Endothelial cell of umbilical vein (primary cell): ENCODE measurements around the gene FECH. TPM values are rescaled to one million over a fixed set of nuclear protein-coding genes. Genes with fewer than 3 reads are reported as not detected.

Source experiments
- BruUV-seq: library from RNA; stranded (reverse); fragments of 400-500 nt; replicated peaks from 2 replicates; lab custom pipeline; 2021; lab: Mats Ljungman, UMichigan
- CTCF ChIA-PET: fragments of 300-600, 350-600 bp; sonication (Branson Sonifier 250); formaldehyde crosslinking; loops from one replicate; lab custom pipeline; 2021; ENCODE audit warnings: antibody characterized with exemption, inconsistent platforms; lab: Charles Lee
- POLR2A ChIA-PET: fragments of 300-600, 350-600 bp; sonication (Branson Sonifier 250); formaldehyde crosslinking; loops from one replicate; lab custom pipeline; 2021; ENCODE audit warnings: antibody characterized with exemption, inconsistent platforms; lab: Charles Lee
- DNase-seq: peaks from one replicate; pipeline ENCODE4 v3.0.0-alpha.2; 2011; ENCODE audit warnings: low read depth, low spot score
- FAIRE-seq: peaks from 2 replicates; lab custom pipeline; 2011; peaks lifted over from hg19 to GRCh38; lab: Jason Lieb, UNC
- H2AFZ ChIP-seq: 2 replicates; pipeline ENCODE4 v1.6.0; 2012; ENCODE audit warnings: low read depth, low read length, control low read depth, inconsistent platforms
- H3K27ac ChIP-seq: 2 replicates; pipeline ENCODE4 v1.5.1; 2011; ENCODE audit warnings: low read depth, mild to moderate bottlenecking, control low read depth, low read length, moderate library complexity; ENCODE audit not compliant: insufficient read depth
- H3K27me3 ChIP-seq, 2 experiments: 2 replicates each; pipeline versions ENCODE4 v1.6.0 to v1.6.1; 2011; ENCODE audit warnings: low read length in 2 of 2, mixed read lengths in 1 of 2; ENCODE audit not compliant: control insufficient read depth in 2 of 2, insufficient read depth in 2 of 2
- H3K36me3 ChIP-seq, 2 experiments: 2 replicates in 1 of 2; 3 replicates in 1 of 2; pipeline ENCODE4 v1.5.1; 2011; ENCODE audit warnings: low read length in 2 of 2, mild to moderate bottlenecking in 1 of 2, moderate library complexity in 1 of 2; ENCODE audit not compliant: control insufficient read depth in 2 of 2, insufficient read depth in 2 of 2; ENCODE audit errors: extremely low read depth in 1 of 2
- H3K4me1 ChIP-seq: 3 replicates; pipeline ENCODE4 v1.5.1; 2011; ENCODE audit warnings: mild to moderate bottlenecking, low read length; ENCODE audit not compliant: control insufficient read depth, insufficient read depth; ENCODE audit errors: extremely low read depth
- H3K4me2 ChIP-seq: 2 replicates; pipeline ENCODE4 v1.6.1; 2011; ENCODE audit warnings: low read length, control low read depth, mixed read lengths; ENCODE audit not compliant: insufficient read depth
- H3K4me3 ChIP-seq, 3 experiments: fragments of 200-600 bp in 1 of 3; sonication (generic), shearing (Covaris generic) in 1 of 3; replicated peaks in 1 of 3; 2 replicates each; pipeline ENCODE4 v1.5.1; 2011 to 2016; ENCODE audit warnings: control low read depth in 3 of 3, low read length in 3 of 3, mild to moderate bottlenecking in 2 of 3, inconsistent platforms in 1 of 3, low read depth in 1 of 3, moderate library complexity in 1 of 3; ENCODE audit not compliant: insufficient read depth in 1 of 3
- H3K79me2 ChIP-seq: 2 replicates; pipeline ENCODE4 v1.6.0; 2012; ENCODE audit warnings: low read length, inconsistent platforms; ENCODE audit not compliant: control insufficient read depth, insufficient read depth
- H3K9ac ChIP-seq: replicated peaks from 2 replicates; pipeline ENCODE3; 2011; ENCODE audit warnings: low read length, control low read depth; ENCODE audit not compliant: insufficient read depth; ENCODE audit errors: extremely low read depth
- H3K9me1 ChIP-seq: replicated peaks from 3 replicates; pipeline ENCODE4 v1.6.0; 2011; ENCODE audit warnings: mild to moderate bottlenecking, low read length; ENCODE audit not compliant: control insufficient read depth, insufficient read depth; ENCODE audit errors: extremely low read depth
- H3K9me3 ChIP-seq: replicated peaks from 2 replicates; pipeline ENCODE4 v1.5.1; 2012; ENCODE audit warnings: low read length, inconsistent platforms; ENCODE audit not compliant: control insufficient read depth, insufficient read depth
- H4K20me1 ChIP-seq: replicated peaks from 2 replicates; pipeline ENCODE3; 2011; ENCODE audit warnings: mild to moderate bottlenecking, low read length; ENCODE audit not compliant: control insufficient read depth, insufficient read depth; ENCODE audit errors: extremely low read depth
- EZH2 ChIP-seq: IDR thresholded peaks from 2 replicates; pipeline ENCODE4 v1.6.1; 2012; ENCODE audit warnings: borderline replicate concordance, low read depth, mild to moderate bottlenecking, moderate library complexity, low read length, inconsistent platforms; ENCODE audit not compliant: severe bottlenecking
- GATA2 ChIP-seq: IDR thresholded peaks from 2 replicates; pipeline ENCODE4 v1.7.0; 2011; ENCODE audit warnings: low read depth, mild to moderate bottlenecking, moderate library complexity, mixed read lengths, low read length; ENCODE audit not compliant: insufficient read length, insufficient read depth
- JUN ChIP-seq: IDR thresholded peaks from 2 replicates; pipeline ENCODE4 v1.6.1; 2011; ENCODE audit warnings: borderline replicate concordance, low read depth; ENCODE audit not compliant: insufficient read length, insufficient read depth
- MAX ChIP-seq: IDR thresholded peaks from 2 replicates; pipeline ENCODE4 v1.6.1; 2011; ENCODE audit not compliant: insufficient read depth, insufficient read length
- POLR2A ChIP-seq: IDR thresholded peaks from 2 replicates; pipeline ENCODE4 v1.6.1; 2012; ENCODE audit warnings: low read depth, mild to moderate bottlenecking, control low read depth, low read length
- POLR2AphosphoS5 ChIP-seq: IDR thresholded peaks from 2 replicates; pipeline ENCODE4 v1.6.1; 2012; ENCODE audit warnings: low read depth, mild to moderate bottlenecking, control low read depth, low read length, moderate library complexity; ENCODE audit not compliant: insufficient read depth
- dilution Hi-C: fragments of 300-500 bp; cut with MboI; formaldehyde crosslinking; loops from one replicate; pipeline ENCODE4 v1.15.0; 2019; ENCODE audit warnings: low sequenced_read_pairs; ENCODE audit not compliant: extremely low pct_ligation_motif_present
- intact Hi-C: fragments of 100-400 bp; cut with micrococcal nuclease; formaldehyde crosslinking; loops from one replicate; pipeline ENCODE4 v1.10.0; 2022
- polyA plus RNA-seq, 4 experiments: library from polyadenylated mRNA; depleted of rRNA in 3 of 4; stranded (reverse) in 3 of 4; unstranded in 1 of 4; fragments of >200 nt; gene quantifications; 2 replicates each; pipeline versions ENCODE4 v1.2.1 to v1.2.3, GENCODE V29; 2011 to 2012; ENCODE audit warnings: missing spikeins in 1 of 4
- total RNA-seq: library from RNA; stranded (reverse); gene quantifications from 2 replicates; pipeline ENCODE4 v1.2.3, GENCODE V29; 2021
- TF ChIP-seq, protein P1 (sequence below), 2 donors: IDR thresholded peaks; 1 replicate in 1 of 2; 2 replicates in 1 of 2; pipeline ENCODE4 v1.5.1; 2011; ENCODE audit warnings: low read length in 2 of 2, mild to moderate bottlenecking in 2 of 2, moderate library complexity in 2 of 2, control low read depth in 1 of 2, inconsistent platforms in 1 of 2, low read depth in 1 of 2; ENCODE audit not compliant: insufficient read depth in 1 of 2; ENCODE audit errors: extremely low read depth in 1 of 2

The FECH gene
- total and polyA plus RNA-seq, 2 donors (not counting 3 experiments of a cell fraction or from before 2014, with no cell fraction given): 25.3 to 27.9 TPM

- H3K9me3 ChIP-seq: no peaks in the 10 kb centered on the region
- no peak for FAIRE-seq
- CTCF ChIA-PET: no interaction called here
- POLR2A ChIA-PET: interaction anchor here (0.9 kb wide), 1 partner anchor 10 kb away, joined by 3 read pairs; no protein-coding TSS in a partner anchor
- DNase-seq: no peak
- peaks cover 11 to 21% of the 10 kb centered on the region in 2 experiments for H3K36me3 ChIP-seq
- no peaks in the 10 kb centered on the region for H3K27me3 ChIP-seq
- dilution Hi-C loops: no loop called here
- H4K20me1 ChIP-seq: no peaks in the 10 kb centered on the region
- no peak for TF ChIP-seq MAX
- TF ChIP-seq GATA2: no peak
- no peak for TF ChIP-seq POLR2A
- no peak for TF ChIP-seq EZH2
- TF ChIP-seq JUN: no peak
- intact Hi-C loops: loop anchor here (10.0 kb wide), 1 partner anchor 64 kb away; no protein-coding TSS in a partner anchor
- no peaks in the 10 kb centered on the region for H3K79me2 ChIP-seq
- no peaks in the 10 kb centered on the region for H3K4me1 ChIP-seq
- no peak overlapping the region for H3K4me2 ChIP-seq
- no peak overlapping the region for H3K27ac ChIP-seq
- no peak overlapping the region for H3K9ac ChIP-seq
- no peak overlapping the region for H2AFZ ChIP-seq
- H3K4me3 ChIP-seq: no peak overlapping the region
- no peaks in the 10 kb centered on the region for H3K9me1 ChIP-seq
- no TSS peak for BruUV-seq
Observed at GRCh38 chr18:57569133-57569532, 17.4 kb downstream of the FECH start.

GRCh38 chr18:57561728-57562423 lies 24.6 kb downstream of the FECH start:
- Histone ChIP-seq H3K9me3 (no peaks in the 10 kb centered on the region), H3K27ac (no peak overlapping the region), H3K4me3 (no peak overlapping the region), H3K79me2 (no peaks in the 10 kb centered on the region), H3K36me3 (peaks cover 3 to 5% of the 10 kb centered on the region in 2 experiments), H4K20me1 (no peaks in the 10 kb centered on the region), H3K9me1 (no peaks in the 10 kb centered on the region), H3K4me2 (no peak overlapping the region), H3K4me1 (no peaks in the 10 kb centered on the region), H2AFZ (no peak overlapping the region), H3K9ac (no peak overlapping the region), H3K27me3 (no peaks in the 10 kb centered on the region)
- POLR2A ChIA-PET: no interaction called here
- dilution Hi-C loops: no loop called here
- intact Hi-C loops: loop anchor here (1.0 to 10.0 kb wide), 4 partner anchors 57 to 860 kb away; no protein-coding TSS in a partner anchor
- FAIRE-seq (peak; percentile 74), DNase-seq (peak; percentile 49)
- no TSS peak for BruUV-seq
- TF ChIP-seq, protein P1, sequence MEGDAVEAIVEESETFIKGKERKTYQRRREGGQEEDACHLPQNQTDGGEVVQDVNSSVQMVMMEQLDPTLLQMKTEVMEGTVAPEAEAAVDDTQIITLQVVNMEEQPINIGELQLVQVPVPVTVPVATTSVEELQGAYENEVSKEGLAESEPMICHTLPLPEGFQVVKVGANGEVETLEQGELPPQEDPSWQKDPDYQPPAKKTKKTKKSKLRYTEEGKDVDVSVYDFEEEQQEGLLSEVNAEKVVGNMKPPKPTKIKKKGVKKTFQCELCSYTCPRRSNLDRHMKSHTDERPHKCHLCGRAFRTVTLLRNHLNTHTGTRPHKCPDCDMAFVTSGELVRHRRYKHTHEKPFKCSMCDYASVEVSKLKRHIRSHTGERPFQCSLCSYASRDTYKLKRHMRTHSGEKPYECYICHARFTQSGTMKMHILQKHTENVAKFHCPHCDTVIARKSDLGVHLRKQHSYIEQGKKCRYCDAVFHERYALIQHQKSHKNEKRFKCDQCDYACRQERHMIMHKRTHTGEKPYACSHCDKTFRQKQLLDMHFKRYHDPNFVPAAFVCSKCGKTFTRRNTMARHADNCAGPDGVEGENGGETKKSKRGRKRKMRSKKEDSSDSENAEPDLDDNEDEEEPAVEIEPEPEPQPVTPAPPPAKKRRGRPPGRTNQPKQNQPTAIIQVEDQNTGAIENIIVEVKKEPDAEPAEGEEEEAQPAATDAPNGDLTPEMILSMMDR (IDR thresholded peaks at IDR 0.05; ENCODE audit: extremely low read depth in 1 of 2, insufficient read depth in 1 of 2, low read depth in 1 of 2, low read length in 2 of 2): peak; percentile 59 to 75
- TF ChIP-seq POLR2AphosphoS5: no peak
- CTCF ChIA-PET: interaction anchor here (0.5 to 2.1 kb wide), 19 partner anchors 9 to 887 kb away, joined by 3 to 25 read pairs (median 4); partner anchors contain the start of gene FECH
